Inflammatory macrophage treated with lipopolysaccharide for 1 hour (primary cell): ENCODE data around the gene ANO10.
"Not testable (repeated sequence)": the region's sequence is repeated elsewhere in the genome, so short reads cannot be mapped to it uniquely, and the experiment has no call there.

Source experiments
- DNase-seq, 2 donors: peaks; one replicate each; pipeline ENCODE4 v3.0.0-alpha.2; 2020 to 2022

The ANO10 gene

DNA sequence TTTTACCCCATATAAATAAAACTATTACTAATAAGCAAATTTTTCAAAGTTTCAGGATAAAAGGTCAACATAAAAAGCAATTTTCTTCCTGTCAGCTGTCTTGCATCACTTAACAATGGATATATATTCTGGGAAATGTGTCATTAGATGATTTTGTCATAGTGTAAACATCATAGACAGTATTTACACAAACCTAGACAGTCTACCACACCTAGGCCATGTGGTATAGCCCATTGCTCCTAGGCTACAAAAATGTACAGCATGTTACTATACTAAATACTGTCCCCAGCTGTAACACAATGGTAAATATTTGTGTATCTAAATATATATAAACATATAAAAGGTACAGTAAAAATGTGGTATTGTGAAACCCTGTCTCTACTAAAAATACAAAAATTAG lies 156.7 kb downstream of the ANO10 start:
- no peak for DNase-seq

DNA sequence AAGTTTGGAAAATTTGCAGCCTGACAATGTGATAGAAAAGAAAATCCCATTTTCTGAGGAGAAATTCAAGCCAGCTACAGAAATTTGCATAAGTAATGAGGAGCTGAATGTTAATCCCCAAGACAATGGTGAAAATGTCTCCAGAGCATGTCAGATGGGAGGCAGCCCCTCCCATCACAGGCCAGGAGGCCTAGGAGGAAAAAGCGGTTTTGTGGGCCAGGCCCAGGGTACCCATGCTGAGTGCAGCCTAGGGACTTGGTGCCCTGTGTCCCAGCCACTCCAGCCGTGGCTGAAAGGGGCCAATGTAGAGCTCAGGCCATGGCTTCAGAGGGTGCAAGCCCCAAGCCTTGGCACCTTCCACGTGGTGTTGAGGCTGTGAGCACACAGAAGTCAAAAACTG lies 159.2 kb downstream of the ANO10 start:
- DNase-seq: not testable (repeated sequence)

DNA sequence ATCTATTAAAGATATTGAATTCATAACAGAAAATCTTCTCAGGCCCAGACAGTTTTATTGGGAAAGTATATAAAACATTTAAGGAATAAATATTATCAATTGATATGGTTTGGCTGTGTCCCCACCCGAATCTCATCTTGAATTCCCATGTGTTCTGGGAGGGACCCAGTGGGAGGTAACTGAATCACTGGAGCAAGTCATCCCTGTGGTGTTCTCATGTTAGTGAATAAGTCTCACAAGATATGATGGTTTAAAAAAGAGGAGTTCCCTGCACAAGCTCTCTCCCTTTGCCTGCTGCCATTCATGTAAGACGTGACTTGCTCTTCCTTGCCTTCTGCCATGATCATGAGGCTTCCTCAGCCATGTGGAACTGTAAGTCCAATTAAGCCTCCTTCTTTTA lies 160.5 kb downstream of the ANO10 start:
- DNase-seq: no peak

DNA sequence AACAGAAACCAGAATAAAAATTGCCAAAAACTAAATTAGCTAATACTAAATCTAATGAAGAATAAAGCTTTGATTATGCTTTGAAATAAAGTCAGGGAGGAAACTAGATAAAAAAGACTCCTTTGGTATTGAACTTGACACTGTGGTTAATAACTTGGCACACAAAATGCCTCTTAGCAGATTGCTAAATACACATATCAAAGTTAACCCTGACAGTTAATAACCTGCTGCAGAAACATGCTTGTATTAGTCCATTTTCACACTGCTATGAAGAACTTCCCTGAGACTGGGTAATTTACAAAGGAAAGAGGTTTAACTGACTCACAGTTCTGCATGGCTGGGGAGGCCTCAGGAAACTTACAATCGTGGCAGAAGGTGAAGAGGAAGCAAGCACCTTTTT lies 164.8 kb downstream of the ANO10 start:
- not testable (repeated sequence) for DNase-seq

DNA sequence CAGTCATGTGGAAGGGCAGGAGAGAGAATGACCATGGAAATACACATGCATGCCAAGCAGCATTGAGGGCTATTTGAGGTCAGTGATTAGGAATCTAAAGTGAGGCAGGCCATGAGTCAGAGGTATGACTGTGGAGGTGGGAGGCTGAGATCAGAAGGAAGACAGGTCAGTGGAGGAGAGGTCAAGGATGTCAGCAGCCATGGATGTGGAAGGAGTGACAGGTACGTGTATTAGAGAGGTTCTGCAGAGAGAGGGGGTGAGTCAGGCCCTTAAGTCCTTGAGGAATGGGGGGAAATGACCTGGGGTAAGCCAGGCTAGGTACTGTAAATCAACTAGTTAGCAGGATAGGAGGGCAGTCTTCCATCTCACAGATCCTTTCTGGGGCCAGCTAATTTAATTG lies 166.6 kb downstream of the ANO10 start:
- DNase-seq: peak in 1 of 2 donors; percentile 15

DNA sequence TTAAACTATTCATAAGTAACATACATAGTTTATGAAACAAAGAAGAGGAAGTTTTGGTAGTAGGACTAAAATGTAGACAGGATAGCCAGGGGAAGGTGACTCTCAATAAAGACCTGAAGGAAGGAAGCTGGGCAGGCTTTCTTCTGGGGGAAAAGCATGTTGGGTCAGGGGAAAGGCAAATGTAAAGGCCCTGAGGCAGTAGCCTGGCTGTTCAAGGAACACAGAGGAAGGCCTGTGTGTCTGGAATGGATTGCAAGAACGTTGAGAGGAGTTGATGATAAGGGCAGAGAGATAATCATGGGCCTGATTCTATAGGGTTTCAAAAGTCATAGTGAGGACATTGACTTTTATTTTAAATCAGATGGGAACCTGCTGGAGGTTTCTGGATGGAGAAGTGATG lies 167.8 kb downstream of the ANO10 start:
- DNase-seq: no peak

DNA sequence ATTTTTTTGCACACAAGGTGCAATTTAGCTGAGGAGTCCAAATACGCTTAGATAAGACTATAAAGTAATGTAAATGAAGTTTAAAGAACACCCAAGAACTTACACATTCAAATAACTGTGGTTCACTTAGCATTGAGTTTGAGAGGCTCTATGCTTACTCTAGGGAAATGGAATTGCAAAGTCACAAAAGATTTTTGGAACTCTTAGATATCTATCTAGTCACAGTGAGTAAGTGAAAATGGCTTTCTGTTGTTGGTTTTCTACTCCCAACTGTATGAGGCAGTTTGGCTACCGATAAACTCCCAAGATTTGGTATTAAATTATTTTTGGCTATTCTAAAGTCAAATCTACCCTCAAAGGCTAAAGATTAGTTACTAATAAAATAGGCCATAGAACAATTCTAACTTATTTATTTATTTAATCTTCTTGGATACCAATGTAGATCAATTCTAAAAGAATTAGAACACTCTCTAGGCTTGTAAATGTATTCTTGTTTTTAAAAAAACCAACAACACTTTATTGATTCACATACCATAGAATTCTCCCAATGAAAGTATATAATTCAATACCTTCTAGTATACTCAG lies 170.0 kb downstream of the ANO10 start:
- no peak for DNase-seq

DNA sequence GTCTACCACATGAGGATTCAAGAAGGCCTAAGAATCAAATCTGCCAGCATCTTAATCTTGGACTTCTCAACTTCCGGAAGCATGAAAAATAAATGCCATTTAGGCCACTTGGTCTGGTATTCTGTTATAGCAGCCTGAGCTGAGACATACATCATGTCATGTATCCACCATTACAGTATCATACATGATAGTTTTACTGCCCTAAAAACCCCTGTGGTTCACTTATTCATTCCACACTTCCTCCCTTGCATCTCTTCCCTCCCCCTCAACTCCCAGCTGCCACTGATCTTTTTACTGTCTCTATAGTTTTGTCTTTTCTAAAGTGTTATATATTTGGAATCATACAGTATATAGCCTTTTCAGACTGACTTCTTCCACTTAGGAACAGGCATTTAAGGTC lies 173.7 kb downstream of the ANO10 start:
- no peak for DNase-seq

DNA sequence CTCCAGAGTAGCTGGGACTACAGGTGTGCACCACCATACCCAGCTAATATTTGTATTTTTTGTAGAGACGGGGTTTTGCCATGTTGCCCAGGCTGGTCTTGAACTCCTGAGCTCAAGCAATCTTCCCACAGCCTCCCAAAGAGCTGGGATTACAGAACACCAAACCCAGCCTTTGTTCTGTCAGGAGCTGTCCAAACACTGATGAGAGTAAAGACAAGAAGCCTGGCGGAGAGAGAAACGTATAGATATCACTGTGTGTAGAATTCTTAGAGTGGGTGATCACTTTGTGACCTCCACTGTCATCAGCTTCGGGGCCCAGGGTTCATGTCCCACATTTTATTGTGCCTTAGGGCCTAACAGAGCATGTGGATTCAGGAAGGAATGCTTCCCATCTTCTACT lies 176.0 kb downstream of the ANO10 start:
- no peak for DNase-seq

DNA sequence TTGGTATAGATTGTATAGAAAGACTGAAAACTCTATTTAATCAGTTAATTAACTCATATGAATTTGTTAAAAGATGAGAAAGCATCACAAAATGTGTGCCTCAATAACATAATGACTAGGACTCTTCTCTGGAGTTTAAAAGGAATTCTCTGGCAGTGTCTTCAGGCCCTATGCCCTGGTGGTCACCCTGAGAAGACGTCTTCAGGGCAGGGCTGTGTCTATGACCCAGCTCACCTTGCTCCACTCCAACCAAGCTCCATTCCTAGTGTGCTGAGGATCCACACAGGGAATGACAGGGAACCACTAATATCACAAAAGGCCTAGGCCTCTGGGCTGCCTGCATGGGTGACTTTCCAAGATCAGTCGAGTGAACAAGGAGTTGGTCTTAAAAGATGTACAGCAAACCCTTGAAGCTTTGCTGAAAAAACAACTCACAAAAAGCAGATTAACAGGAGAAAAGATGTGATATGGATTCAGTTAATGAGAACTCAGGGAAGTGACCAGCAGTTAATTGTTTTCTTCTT lies 178.9 kb downstream of the ANO10 start:
- DNase-seq: no peak

DNA sequence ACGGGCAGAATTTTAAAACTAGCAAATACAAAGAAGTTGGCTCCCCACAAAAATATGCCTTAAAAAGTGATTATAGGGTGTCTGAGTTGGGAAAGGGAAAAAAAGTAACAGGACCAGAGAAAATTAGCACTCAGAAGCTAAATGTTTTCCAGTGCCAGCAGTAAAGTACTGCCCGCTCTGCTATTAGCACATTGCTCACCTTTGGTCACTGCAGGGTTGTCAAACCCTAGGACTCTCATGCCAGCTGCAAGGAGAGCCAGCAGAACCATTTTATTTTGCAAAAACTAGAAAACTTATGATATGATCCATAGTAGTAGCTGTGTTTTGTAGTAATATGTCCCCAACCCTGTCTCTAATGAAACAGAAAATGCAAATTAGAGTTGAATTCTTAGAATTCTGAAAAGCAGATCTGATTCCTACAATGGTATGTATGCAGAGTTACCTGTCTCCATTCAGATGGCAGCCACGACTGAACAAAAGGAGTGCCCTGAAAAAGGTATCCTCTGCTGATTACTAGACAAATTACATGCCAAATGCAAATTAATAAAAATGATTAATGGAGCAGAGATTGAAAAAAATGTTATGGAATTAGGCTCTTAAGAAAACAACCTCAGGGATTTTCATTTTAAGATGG lies 185.2 kb downstream of the ANO10 start:
- no peak for DNase-seq

DNA sequence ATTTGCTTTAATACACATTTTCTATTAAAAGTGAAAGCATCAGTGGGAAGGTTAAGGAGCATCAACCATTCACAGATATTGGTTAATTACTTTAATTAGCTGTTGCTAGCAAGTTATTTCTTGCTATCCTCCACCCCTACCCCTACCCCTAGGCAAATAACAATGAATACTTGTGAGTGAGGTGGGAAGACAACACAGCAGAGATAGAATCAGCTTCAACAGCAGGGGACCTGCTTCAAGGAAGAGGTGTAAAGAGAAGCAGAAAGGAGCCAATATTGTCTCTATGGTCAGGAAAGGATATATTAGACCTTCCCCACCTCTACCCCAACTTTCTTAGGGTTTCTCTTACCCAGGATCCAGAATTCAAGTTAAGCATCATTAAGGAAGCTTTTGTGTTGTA lies 186.1 kb downstream of the ANO10 start:
- no peak for DNase-seq

DNA sequence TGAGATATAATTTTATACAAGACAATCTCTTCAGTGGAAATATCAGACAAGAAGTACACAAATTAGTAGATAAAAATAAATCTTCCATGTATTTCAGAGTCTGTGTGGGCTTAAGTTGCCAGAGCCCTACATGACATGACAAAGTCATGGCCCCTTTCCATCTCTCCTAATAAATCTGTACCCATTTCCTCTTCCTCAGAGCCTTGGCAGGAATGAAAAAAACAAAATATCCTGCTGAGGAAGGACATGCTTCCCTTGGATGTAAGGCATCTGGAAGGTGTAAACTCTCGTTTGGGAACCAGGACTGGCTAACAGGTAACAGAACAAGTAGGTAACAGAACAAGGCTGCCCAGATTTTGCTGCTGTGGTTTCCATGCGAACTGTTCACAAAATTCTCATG lies 187.4 kb downstream of the ANO10 start:
- no peak for DNase-seq

DNA sequence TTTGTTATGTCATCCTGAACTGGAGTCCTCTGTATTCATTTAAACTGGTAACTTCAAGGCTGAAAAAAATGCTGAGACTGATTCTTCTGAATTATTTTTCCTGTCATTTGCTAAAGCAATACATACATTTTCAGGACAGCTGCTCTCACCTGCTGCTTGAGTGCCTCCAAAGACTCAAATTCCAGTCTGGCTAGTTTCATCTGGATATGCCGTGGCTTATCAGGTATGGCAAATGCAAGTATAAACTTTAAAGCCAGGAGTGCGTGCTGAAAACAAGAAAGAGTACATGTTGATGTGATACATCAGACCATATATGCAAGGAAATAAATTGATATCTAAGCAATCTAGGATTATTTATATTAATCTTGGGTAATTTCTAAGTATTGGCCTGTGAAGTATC lies 189.3 kb downstream of the ANO10 start:
- no peak for DNase-seq

DNA sequence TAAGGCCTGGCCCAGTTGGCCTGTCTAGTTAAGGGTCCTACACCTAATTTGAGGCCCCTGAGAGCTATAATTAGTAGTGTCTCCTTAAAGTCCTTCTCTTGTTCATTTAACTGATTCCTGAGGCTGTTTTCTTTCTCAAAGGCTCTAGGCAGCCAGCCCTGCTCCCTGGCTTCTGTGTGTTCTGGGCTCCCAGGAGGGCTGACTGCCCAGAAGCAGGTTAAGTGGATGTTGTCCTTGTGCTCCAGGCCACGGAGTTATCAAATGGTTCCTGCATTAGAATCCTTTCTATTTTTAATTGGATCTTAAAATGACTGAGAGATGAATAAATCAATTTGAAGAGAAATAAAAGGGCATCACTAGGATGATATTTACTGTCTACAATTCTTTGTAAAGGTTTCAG lies 195.4 kb downstream of the ANO10 start:
- DNase-seq: no peak

DNA sequence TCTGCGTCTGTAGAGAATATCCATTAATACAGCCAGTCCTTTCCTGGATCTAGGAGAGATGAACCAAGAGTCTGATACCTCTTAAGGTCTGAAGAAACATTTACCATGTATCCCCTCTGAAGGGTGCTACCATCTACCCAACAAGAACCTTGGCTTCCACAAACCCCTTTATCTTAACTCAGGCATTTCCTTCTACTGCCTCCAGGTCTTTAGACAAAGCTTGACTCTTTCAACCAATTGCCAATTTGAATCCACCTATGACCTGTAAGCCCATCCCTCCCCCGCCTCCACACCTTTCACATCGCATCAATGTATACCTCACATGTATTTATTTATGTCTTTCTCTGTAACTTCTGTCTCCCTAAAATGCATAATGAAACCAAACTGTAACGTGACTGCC lies 196.0 kb downstream of the ANO10 start:
- DNase-seq: no peak

DNA sequence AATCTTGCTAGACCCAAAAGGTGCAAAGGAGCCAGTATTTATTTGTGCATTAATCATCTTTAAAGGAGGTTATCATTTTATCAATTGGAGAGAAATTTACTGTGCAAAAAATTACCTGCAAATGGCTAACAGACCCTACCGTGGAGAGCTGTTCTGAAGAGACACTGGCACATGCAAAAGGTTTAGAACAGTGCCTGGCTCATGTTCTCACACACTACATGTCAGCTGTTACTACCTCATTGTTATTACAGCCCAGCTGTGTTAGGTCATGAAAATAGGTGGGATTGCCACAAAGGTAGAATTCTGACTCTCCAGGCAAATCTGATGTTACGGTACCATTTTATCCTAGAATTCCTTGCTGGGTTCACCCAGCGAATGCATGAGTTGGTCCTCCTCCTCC lies 198.2 kb downstream of the ANO10 start:
- no peak for DNase-seq

DNA sequence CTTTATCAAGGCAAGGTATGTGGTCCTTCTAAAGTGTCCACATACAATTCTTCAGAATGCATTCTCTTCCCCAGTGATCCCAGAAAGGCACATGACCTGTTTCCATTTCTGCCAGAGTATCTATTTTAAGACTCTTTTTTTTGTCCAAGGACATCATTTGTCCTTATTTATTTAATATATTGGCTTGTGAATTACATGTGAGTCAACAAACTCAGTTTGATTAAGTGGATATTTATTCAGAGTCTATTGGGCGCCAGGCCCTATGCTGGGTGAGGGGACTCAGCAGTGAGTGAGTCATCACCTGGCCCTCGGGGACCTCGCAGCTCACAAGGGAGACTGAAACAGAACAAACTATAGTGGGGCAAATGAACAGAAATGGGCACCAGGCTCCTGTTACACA lies 198.7 kb downstream of the ANO10 start:
- no peak for DNase-seq

DNA sequence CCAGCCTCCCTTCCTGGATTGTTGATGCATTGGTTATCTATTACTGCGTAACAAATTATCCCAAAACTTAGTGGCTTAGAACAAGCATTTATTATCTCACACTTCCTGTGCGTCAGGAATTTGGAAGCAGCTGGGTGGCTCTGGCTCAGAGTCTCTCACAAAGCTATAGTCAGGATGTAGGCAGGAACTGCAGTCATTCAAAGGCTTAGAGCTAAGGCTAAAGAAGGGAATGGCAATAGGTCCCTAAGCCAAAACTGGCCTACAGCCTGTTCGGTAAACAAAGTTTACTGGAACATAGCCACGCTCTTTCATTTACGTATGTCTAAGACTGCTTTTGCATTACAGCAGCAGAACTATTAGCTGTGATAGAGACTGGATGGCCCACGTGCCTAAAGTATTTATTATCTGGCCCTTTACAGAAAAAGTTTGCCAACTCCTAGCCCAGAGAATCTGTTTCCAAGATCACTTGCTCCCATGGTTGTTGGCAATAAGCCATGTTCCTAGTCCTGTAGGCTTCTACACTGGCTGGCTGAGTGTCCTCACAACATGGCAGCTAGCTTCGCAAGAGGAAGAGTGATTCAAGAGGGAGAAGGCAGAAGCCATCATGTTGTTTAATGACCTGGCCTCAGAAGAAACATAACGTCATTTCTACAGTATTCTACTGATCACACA lies 203.1 kb downstream of the ANO10 start:
- DNase-seq: no peak

DNA sequence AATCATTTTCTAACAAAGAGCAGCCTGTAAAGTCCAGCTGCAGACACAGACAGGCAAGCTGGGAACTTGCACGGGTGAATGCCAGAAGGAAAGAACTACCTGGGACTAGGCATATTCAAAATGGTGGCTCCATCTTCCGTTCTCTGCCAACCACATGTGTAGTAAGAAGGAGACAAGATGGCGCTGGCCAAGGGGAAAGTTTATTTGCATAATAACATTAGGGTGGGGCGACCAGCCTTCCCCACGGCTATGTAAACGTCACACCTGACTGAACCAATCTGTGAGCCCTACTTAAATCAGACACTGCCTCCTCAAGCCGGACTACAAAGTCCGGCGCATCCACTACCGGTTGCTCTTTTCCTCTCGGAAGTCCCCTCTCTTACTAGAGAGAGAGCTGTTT lies 204.7 kb downstream of the ANO10 start:
- no peak for DNase-seq

DNA sequence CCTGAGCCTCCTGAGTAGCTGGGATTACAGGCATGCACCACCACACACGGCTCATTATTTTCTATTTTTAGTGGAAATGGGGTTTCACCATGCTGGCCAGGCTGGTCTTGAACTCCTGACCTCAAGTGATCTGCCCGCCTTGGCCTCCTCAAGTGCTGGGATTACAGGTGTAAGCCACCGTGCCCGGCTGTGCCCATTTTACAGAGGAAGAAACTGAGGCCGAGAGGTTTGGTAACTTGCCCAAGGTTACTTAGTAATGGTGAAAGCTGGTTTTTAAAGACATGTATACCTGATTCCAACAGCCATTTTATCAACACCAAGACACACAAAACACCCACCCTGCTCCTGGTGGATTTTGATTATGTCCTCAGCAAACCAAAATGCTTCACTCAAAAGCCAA lies 206.7 kb downstream of the ANO10 start:
- DNase-seq: no peak

DNA sequence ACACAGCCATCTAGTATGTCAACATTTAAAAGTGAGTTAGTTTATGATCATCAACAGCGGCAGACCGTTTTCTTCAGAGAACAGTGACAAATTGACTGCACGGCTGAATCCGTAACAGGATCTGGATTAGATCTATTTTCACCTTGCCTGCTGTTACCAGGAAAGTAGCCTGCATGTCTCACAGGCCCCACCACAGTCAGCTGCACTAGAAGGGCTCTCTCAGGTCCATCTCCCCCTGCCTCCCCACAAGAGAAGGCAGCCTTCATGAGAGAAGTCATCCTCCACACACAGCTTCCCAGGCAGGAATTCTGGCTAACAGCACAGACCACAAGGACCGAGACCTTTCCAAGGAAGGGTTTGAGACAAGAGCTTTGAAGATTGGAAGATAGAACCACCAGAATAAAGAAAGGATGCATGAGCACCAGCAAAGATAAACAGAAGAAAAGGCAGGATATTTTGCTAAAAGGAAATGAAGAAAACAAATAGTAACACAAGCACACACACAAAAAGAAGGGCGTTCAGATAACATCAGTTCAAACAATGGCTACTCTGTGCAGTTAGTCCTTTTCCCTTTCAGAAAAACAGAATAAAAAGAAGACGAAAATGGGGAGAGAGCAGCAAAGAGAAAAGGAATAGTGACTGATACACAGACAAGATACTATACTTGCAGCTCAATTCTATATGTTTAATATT lies 208.0 kb downstream of the ANO10 start:
- DNase-seq: no peak

DNA sequence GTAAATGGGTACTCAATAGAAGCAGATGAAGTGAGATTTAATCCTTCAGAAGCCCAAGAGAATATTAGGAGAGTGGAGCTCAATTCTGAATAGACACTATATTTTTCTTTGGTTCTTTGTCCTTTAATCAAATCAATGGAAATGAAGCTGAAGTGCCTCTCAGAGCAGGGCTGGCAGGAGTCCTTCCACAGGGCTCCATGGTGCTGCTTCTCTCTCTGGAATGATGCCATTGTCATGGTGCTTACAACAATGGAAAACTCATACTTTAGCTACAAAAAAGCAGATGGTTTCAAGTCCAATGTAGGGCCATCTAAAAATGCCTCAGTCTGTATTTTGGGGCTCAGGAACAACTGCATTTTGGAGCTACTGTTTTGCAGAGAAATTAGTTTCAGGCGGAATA lies 210.4 kb downstream of the ANO10 start:
- DNase-seq: no peak

DNA sequence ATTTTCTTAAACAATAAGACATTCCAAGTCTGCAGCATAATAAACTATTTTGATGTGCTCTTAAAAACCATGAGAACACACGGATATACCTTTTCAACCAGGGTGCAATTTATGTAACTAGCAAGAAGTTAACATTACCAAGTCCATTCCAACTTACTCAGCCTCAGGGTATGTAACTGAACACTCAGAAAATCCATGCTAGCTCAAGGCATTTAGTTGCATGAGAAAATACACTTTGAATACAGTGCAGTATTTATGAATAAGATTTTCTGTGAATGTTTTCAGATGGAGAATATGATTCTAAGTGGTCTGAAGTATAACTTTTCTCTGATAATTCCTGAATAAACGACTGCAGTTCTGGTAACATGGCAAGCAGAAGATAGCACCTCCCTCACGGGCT lies 211.2 kb downstream of the ANO10 start:
- no peak for DNase-seq
